ENCODE results near the gene C10orf90.

DNA sequence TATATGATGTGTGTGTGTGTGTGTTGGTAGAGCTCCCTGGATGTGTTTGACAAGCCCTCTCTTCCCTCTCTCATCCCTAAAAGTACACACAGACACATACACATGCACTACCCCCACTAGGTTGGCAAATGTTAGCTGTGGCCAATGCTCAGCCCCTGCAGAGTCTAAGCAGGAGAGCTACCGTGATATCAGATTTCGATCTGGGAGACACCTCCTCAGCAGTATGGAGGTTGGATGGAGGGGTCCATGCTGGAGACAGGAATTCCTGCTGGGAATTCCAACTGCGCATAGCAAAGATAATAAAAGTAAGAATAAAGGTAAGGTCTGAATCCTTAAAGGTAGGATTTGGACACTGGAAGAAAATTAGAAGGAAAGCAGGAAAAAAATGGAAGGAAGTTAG, 85.7 kb downstream of the C10orf90 start:
- TF ChIP-seq, protein P1, sequence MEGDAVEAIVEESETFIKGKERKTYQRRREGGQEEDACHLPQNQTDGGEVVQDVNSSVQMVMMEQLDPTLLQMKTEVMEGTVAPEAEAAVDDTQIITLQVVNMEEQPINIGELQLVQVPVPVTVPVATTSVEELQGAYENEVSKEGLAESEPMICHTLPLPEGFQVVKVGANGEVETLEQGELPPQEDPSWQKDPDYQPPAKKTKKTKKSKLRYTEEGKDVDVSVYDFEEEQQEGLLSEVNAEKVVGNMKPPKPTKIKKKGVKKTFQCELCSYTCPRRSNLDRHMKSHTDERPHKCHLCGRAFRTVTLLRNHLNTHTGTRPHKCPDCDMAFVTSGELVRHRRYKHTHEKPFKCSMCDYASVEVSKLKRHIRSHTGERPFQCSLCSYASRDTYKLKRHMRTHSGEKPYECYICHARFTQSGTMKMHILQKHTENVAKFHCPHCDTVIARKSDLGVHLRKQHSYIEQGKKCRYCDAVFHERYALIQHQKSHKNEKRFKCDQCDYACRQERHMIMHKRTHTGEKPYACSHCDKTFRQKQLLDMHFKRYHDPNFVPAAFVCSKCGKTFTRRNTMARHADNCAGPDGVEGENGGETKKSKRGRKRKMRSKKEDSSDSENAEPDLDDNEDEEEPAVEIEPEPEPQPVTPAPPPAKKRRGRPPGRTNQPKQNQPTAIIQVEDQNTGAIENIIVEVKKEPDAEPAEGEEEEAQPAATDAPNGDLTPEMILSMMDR (IDR thresholded peaks at IDR 0.05) = no peak
- no peak for TF ChIP-seq POLR2A (IDR thresholded peaks at IDR 0.05)

All from esophagus squamous epithelium (tissue), 4 donors.